ENCODE measurements around the gene SMAD5. TPM values are rescaled to one million over a fixed set of nuclear protein-coding genes. Genes with fewer than 3 reads are reported as not detected.

Gene SMAD5
- total and polyA plus RNA-seq, 3 donors from 2014 or later = 25.4 to 36.0 (median 29.1) TPM

- intact Hi-C loops (cut with DNase I; ENCODE audit: low total_unique reads) = no loop called here
- Histone ChIP-seq H3K4me3 (no peak overlapping the region), H3K9me3 (no peaks in the 10 kb centered on the region), H3K36me3 (ENCODE audit: low read depth, missing control alignments) (no peaks in the 10 kb centered on the region), H3K4me1 (no peaks in the 10 kb centered on the region), H3K27me3 (no peaks in the 10 kb centered on the region), H3K27ac (no peak overlapping the region)
- WGBS, 2 donors = 88 to 89% methylated on average over 2 of the region's 2 CpGs
- no peak for TF ChIP-seq POLR2A (IDR thresholded peaks at IDR 0.05)
- no peak for TF ChIP-seq CTCF (IDR thresholded peaks at IDR 0.05)
- DNase-seq = no peak
Measured at GRCh38 chr5:136113606-136114005, 19.0 kb upstream of the SMAD5 start.

- intact Hi-C loops (cut with DNase I; ENCODE audit: low total_unique reads) = no loop called here
- 87 to 92% methylated on average over 5 of the region's 5 CpGs for WGBS, 2 donors
Measured at GRCh38 chr5:136114414-136115125, 18.1 kb upstream of the SMAD5 start.

GRCh38 chr5:136115183-136115865, 17.3 kb upstream of the SMAD5 start:
- TF ChIP-seq CTCF (IDR thresholded peaks at IDR 0.05) = no peak
- TF ChIP-seq POLR2A (IDR thresholded peaks at IDR 0.05) = no peak

More at GRCh38 chr5:136114414-136115125, 18.1 kb upstream of the SMAD5 start:
- no peak for DNase-seq
- H3K9me3 ChIP-seq = no peaks in the 10 kb centered on the region
- no peak for TF ChIP-seq POLR2A (IDR thresholded peaks at IDR 0.05)
- no peak for TF ChIP-seq CTCF (IDR thresholded peaks at IDR 0.05)
- no peaks in the 10 kb centered on the region for H3K27me3 ChIP-seq
- no peaks in the 10 kb centered on the region for H3K36me3 ChIP-seq (ENCODE audit: low read depth, missing control alignments)
- H3K4me1 ChIP-seq = no peaks in the 10 kb centered on the region
- no peak overlapping the region for H3K27ac ChIP-seq
- no peak overlapping the region for H3K4me3 ChIP-seq

GRCh38 chr5:136120529-136120928, 12.1 kb upstream of the SMAD5 start:
- H3K4me3 ChIP-seq = no peak overlapping the region
- H3K9me3 ChIP-seq = no peaks in the 10 kb centered on the region
- no peak overlapping the region for H3K27ac ChIP-seq
- no peak for DNase-seq
- no peaks in the 10 kb centered on the region for H3K27me3 ChIP-seq
- intact Hi-C loops (cut with DNase I; ENCODE audit: low total_unique reads) = no loop called here
- TF ChIP-seq CTCF (IDR thresholded peaks at IDR 0.05) (no peak), POLR2A (IDR thresholded peaks at IDR 0.05) (no peak)
- H3K4me1 ChIP-seq = no peaks in the 10 kb centered on the region
- no peaks in the 10 kb centered on the region for H3K36me3 ChIP-seq (ENCODE audit: low read depth, missing control alignments)
- WGBS, 2 donors = 93 to 97% methylated on average over 5 of the region's 5 CpGs

More at GRCh38 chr5:136115183-136115865, 17.3 kb upstream of the SMAD5 start:
- no peaks in the 10 kb centered on the region for H3K4me1 ChIP-seq
- H3K27me3 ChIP-seq = no peaks in the 10 kb centered on the region
- no peaks in the 10 kb centered on the region for H3K36me3 ChIP-seq (ENCODE audit: low read depth, missing control alignments)
- H3K4me3 ChIP-seq = no peak overlapping the region
- intact Hi-C loops (cut with DNase I; ENCODE audit: low total_unique reads) = no loop called here
- WGBS, 2 donors = 90 to 91% methylated on average over 1 of the region's 1 CpG
- no peaks in the 10 kb centered on the region for H3K9me3 ChIP-seq
- no peak for DNase-seq
- no peak overlapping the region for H3K27ac ChIP-seq
